Prostate gland (tissue), 2 donors: ENCODE results near the gene RBP2. TPM values are rescaled to one million over a fixed set of nuclear protein-coding genes. Genes with fewer than 3 reads are reported as not detected.

Experiments
- DNase-seq: peaks from one replicate; pipeline ENCODE4 v3.0.0-alpha.2; 2019; ENCODE audit warnings: low spot score
- H3K27ac ChIP-seq, 2 donors: fragments of 200-600 bp; sonication (generic); 2 replicates each; pipeline ENCODE4 v1.5.1; 2017 to 2019
- H3K27me3 ChIP-seq: fragments of 200-600 bp; sonication (generic); replicated peaks from 2 replicates; pipeline ENCODE4 v1.5.1; 2019; ENCODE audit not compliant: insufficient read depth
- H3K36me3 ChIP-seq, 2 donors: fragments of 200-600 bp; sonication (generic); 1 replicate in 1 of 2; 2 replicates in 1 of 2; pipeline versions ENCODE4 v1.5.1 to v1.8.1; 2017 to 2019
- H3K4me1 ChIP-seq: fragments of 200-600 bp; sonication (generic); replicated peaks from 2 replicates; pipeline ENCODE4 v1.5.1; 2019
- H3K4me3 ChIP-seq, 2 donors: fragments of 200-600 bp; sonication (generic); 2 replicates each; pipeline ENCODE4 v1.5.1; 2017 to 2019
- H3K9me3 ChIP-seq: fragments of 200-600 bp; sonication (generic); 2 replicates; pipeline ENCODE4 v1.5.1; 2017
- CTCF ChIP-seq, 4 experiments: fragments of 200-600 bp in 2 of 4; fragments of 450-650 bp in 2 of 4; sonication (generic) in 2 of 4; IDR thresholded peaks; 1 replicate in 3 of 4; 2 replicates in 1 of 4; pipeline ENCODE4 v1.5.1; 2016 to 2019; ENCODE audit warnings: antibody characterized with exemption in 4 of 4, mild to moderate bottlenecking in 2 of 4, moderate library complexity in 2 of 4
- POLR2A ChIP-seq: fragments of 450-650 bp; IDR thresholded peaks from one replicate; pipeline ENCODE4 v1.6.1; 2016; ENCODE audit warnings: antibody characterized with exemption, mild to moderate bottlenecking
- POLR2AphosphoS5 ChIP-seq: sonication (generic); formaldehyde crosslinking; IDR thresholded peaks from one replicate; pipeline ENCODE4 v1.6.1; 2017; ENCODE audit warnings: antibody characterized with exemption
- WGBS: methylation state at CpG from one replicate; pipeline ENCODE4 v1.1.5; 2018; 5-methylcytosine and 5-hydroxymethylcytosine counted together
- intact Hi-C: fragments of 100-400 bp; cut with DNase I; formaldehyde crosslinking; loops from one replicate; pipeline ENCODE4 v1.14.2; 2022
- total RNA-seq, 2 donors: library from RNA; depleted of rRNA; stranded (reverse); fragments of >200 nt; gene quantifications; one replicate each; pipeline ENCODE4 v1.1.0, GENCODE V29; 2016

The RBP2 gene
- total RNA-seq, 2 donors from 2014 or later, result not detected

GRCh38 chr3:139468399-139468798 is 7.9 kb downstream of the RBP2 start:
- Histone ChIP-seq H3K9me3 (no peaks in the 10 kb centered on the region), H3K4me3 (no peak overlapping the region), H3K27ac (no peak overlapping the region), H3K4me1 (no peaks in the 10 kb centered on the region), H3K36me3 (no peaks in the 10 kb centered on the region), H3K27me3 (no peaks in the 10 kb centered on the region)
- intact Hi-C loops, result no loop called here
- TF ChIP-seq POLR2AphosphoS5 (no peak), CTCF (IDR thresholded peaks at IDR 0.05) (no peak), POLR2A (no peak)
- WGBS, result 39% methylated on average over 2 of the region's 2 CpGs
- DNase-seq, result no peak

GRCh38 chr3:139466360-139466759 is 10.0 kb downstream of the RBP2 start:
- TF ChIP-seq POLR2A, result no peak
- TF ChIP-seq POLR2AphosphoS5, result no peak
- Histone ChIP-seq H3K4me1 (no peaks in the 10 kb centered on the region), H3K27ac (no peak overlapping the region), H3K9me3 (no peaks in the 10 kb centered on the region), H3K4me3 (no peak overlapping the region), H3K27me3 (no peaks in the 10 kb centered on the region), H3K36me3 (no peaks in the 10 kb centered on the region)
- DNase-seq, result no peak
- intact Hi-C loops, result no loop called here
- WGBS, result 79% methylated on average over 5 of the region's 5 CpGs

- H3K27me3 ChIP-seq, result no peaks in the 10 kb centered on the region
- DNase-seq, result no peak
- 96% methylated on average over 7 of the region's 7 CpGs for WGBS
- TF ChIP-seq POLR2AphosphoS5 (no peak), CTCF (IDR thresholded peaks at IDR 0.05) (no peak), POLR2A (no peak)
- intact Hi-C loops, result no loop called here
- H3K36me3 ChIP-seq, result no peaks in the 10 kb centered on the region
- H3K27ac ChIP-seq, result no peak overlapping the region
- H3K9me3 ChIP-seq, result no peaks in the 10 kb centered on the region
- no peaks in the 10 kb centered on the region for H3K4me1 ChIP-seq
- H3K4me3 ChIP-seq, result no peak overlapping the region
These were observed 10.7 kb downstream of the RBP2 start for GRCh38 chr3:139465636-139466035.

GRCh38 chr3:139463466-139463865 is 12.8 kb downstream of the RBP2 start:
- 60% methylated on average over 3 of the region's 3 CpGs for WGBS
- TF ChIP-seq POLR2AphosphoS5, result no peak
- TF ChIP-seq POLR2A, result no peak
- no peak for TF ChIP-seq CTCF (IDR thresholded peaks at IDR 0.05)
- Histone ChIP-seq H3K4me1 (no peaks in the 10 kb centered on the region), H3K27ac (no peak overlapping the region), H3K36me3 (no peaks in the 10 kb centered on the region), H3K27me3 (no peaks in the 10 kb centered on the region), H3K4me3 (no peak overlapping the region), H3K9me3 (no peaks in the 10 kb centered on the region)
- intact Hi-C loops, result no loop called here
- no peak for DNase-seq

GRCh38 chr3:139460529-139460928 is 15.8 kb downstream of the RBP2 start:
- intact Hi-C loops, result no loop called here
- Histone ChIP-seq H3K36me3 (no peaks in the 10 kb centered on the region), H3K4me3 (no peak overlapping the region), H3K4me1 (no peaks in the 10 kb centered on the region), H3K9me3 (no peaks in the 10 kb centered on the region), H3K27me3 (no peaks in the 10 kb centered on the region), H3K27ac (no peak overlapping the region)
- DNase-seq, result no peak
- 75% methylated on average over 2 of the region's 2 CpGs for WGBS
- TF ChIP-seq POLR2AphosphoS5, result no peak
- TF ChIP-seq CTCF (IDR thresholded peaks at IDR 0.05), result no peak
- TF ChIP-seq POLR2A, result no peak

GRCh38 chr3:139460076-139460475 is 16.2 kb downstream of the RBP2 start:
- Histone ChIP-seq H3K36me3 (no peaks in the 10 kb centered on the region), H3K9me3 (no peaks in the 10 kb centered on the region), H3K4me3 (no peak overlapping the region), H3K27ac (no peak overlapping the region), H3K4me1 (no peaks in the 10 kb centered on the region), H3K27me3 (no peaks in the 10 kb centered on the region)
- intact Hi-C loops, result no loop called here
- no peak for TF ChIP-seq POLR2AphosphoS5
- TF ChIP-seq POLR2A, result no peak
- no peak for TF ChIP-seq CTCF (IDR thresholded peaks at IDR 0.05)
- DNase-seq, result no peak
